K562 (cell line): ENCODE data around the gene RTF1. TPM values are rescaled to one million over a fixed set of nuclear protein-coding genes. Genes with fewer than 3 reads are reported as not detected.

ENCODE experiments used
- ETV5 ChIP-seq: sonication (generic); formaldehyde crosslinking; IDR thresholded peaks from 2 replicates; pipeline ENCODE4 v1.4.0; 2020; ENCODE audit warnings: low read depth, mild to moderate bottlenecking, missing genetic modification reagents
- KLF16 ChIP-seq: IDR thresholded peaks from 2 replicates; pipeline ENCODE4 v1.6.1; 2016; ENCODE audit warnings: antibody characterized with exemption
- PML ChIP-seq: IDR thresholded peaks from 2 replicates; pipeline ENCODE4 v1.6.1; 2012; ENCODE audit warnings: low read length, inconsistent platforms
- PRPF4 ChIP-seq: fragments of 200-400 bp; formaldehyde crosslinking; IDR thresholded peaks from one replicate; pipeline ENCODE4 v1.6.1; 2017; ENCODE audit warnings: low read length, low read depth, mild to moderate bottlenecking; ENCODE audit not compliant: insufficient read depth, poor library complexity, severe bottlenecking
- RNF2 ChIP-seq: sonication (generic); IDR thresholded peaks from 2 replicates; pipeline ENCODE4 v1.6.1; 2016
- TOE1 ChIP-seq, 2 experiments: fragments of 450-650 bp in 1 of 2; sonication (generic) in 1 of 2; formaldehyde crosslinking in 1 of 2; IDR thresholded peaks; 2 replicates each; pipeline versions ENCODE4 v1.7.1 to v1.8.0; 2016 to 2022; ENCODE audit warnings: borderline replicate concordance in 2 of 2, mild to moderate bottlenecking in 2 of 2, antibody characterized with exemption in 1 of 2, inconsistent platforms in 1 of 2, low read depth in 1 of 2, missing genetic modification reagents in 1 of 2, moderate library complexity in 1 of 2
- U2AF1 ChIP-seq: fragments of 200-400 bp; formaldehyde crosslinking; optimal IDR thresholded peaks from 2 replicates; pipeline ENCODE3; 2017; ENCODE audit warnings: mild to moderate bottlenecking, low read depth, low read length, moderate library complexity
- ZBTB1 ChIP-seq: sonication (generic); formaldehyde crosslinking; IDR thresholded peaks from 2 replicates; pipeline ENCODE4 v1.8.1; 2023; ENCODE audit warnings: missing genetic modification reagents, low read depth, mild to moderate bottlenecking, borderline replicate concordance
- ZNF785 ChIP-seq: fragments of 250-450 bp; sonication (Bioruptor Pico); IDR thresholded peaks from 2 replicates; pipeline ENCODE4 v1.4.0; 2020; ENCODE audit warnings: mild to moderate bottlenecking
- polyA plus RNA-seq, 8 experiments: library from polyadenylated mRNA; depleted of rRNA in 4 of 8; stranded (reverse) in 5 of 8; unstranded in 3 of 8; fragments of >200 nt; fragmentation: Nextera tagmentation in 2 of 8; fragmentation: Illumina TruSeq in 1 of 8; extraction: Ambion mirVana in 2 of 8; extraction: Trizol in 1 of 8; gene quantifications; 2 replicates each; pipeline versions ENCODE4 v1.2.1 to v1.2.3, GENCODE V29; 2011 to 2014; ENCODE audit warnings: inconsistent platforms in 1 of 8, missing spikeins in 1 of 8
- total RNA-seq, 7 experiments: library from RNA; depleted of rRNA in 6 of 7; stranded (reverse); fragments of >200 nt in 6 of 7; fragmentation: Illumina TruSeq in 2 of 7; extraction: Trizol in 2 of 7; gene quantifications; 2 replicates each; pipeline versions ENCODE4 v1.2.1 to v1.2.3, GENCODE V29; 2011 to 2021; ENCODE audit warnings: low replicate concordance in 1 of 7
- TF ChIP-seq, protein P1 (sequence below): sonication (generic); formaldehyde crosslinking; IDR thresholded peaks from 2 replicates; pipeline ENCODE4 v1.8.0; 2023; ENCODE audit warnings: mild to moderate bottlenecking, missing genetic modification reagents
- TF ChIP-seq, protein P2 (sequence below): fragments of 250-450 bp; sonication (Bioruptor Pico); IDR thresholded peaks from 2 replicates; pipeline ENCODE4 v1.4.0; 2020; ENCODE audit warnings: mild to moderate bottlenecking, moderate library complexity
- TF ChIP-seq, protein P3 (sequence below): fragments of 250-450 bp; sonication (Bioruptor Pico); IDR thresholded peaks from 2 replicates; pipeline ENCODE4 v1.5.0; 2021
- TF ChIP-seq, protein P4 (sequence below): fragments of 450-650 bp; IDR thresholded peaks from 2 replicates; pipeline ENCODE4 v1.6.1; 2018; ENCODE audit not compliant: partially characterized antibody

Gene RTF1
- total and polyA plus RNA-seq, 9 of the 15 experiments (the other 6 are each of a cell fraction or from before 2014, with no cell fraction given): 7.6 to 69.5 (median 31.5) TPM

DNA sequence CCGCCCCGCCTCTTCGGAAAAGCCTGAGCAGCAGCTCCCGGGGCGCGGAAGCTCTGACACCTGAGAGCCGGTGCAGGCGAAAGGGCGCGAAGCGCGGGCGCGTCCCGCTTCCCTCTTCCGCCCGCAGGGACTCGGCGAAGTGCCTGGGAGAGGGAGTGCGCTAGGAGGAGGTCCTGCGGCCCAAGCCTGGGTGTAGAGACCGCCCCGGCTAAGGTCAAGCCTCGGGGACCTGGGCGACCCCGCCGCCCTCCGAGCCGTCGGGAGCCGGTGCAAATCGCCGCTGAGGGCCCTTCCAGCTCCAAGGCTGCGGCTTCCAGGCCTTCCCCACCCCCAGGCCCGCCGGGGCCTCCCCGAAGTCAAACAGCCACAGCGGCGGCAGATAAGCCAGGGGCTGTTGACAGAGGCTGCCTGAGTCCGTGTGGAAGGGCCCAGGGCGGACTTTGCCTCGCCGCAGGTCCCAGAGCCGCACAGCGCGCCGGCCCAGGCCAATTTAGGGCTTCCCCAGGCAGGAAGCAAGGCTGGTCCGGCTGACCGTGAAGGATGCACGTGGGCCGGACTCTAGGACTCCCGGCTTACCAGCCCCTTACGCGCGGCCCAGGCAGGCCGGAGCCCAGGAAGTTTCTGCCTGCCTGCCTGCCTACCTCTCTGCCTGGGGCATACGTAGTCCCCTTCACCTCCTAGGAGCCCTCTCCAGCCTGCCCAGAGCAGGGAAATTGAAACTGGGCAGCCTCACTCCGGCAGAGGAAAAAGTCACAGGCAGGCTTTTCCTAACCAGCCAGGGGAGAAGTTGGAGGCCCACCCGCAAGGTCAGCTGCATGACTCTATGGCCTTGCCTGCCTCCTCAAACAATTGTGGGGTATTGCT is 79.1 kb downstream of the RTF1 start (continued):
- 0 out of 2 replicates have a peak, but pooled peaks have one; percentile 39 for TF ChIP-seq ZBTB1
- peak; percentile 55; the same call in 1 of the 2 replicates for TF ChIP-seq ETV5 (CRISPR knock-in tag)
- TF ChIP-seq, protein P1, sequence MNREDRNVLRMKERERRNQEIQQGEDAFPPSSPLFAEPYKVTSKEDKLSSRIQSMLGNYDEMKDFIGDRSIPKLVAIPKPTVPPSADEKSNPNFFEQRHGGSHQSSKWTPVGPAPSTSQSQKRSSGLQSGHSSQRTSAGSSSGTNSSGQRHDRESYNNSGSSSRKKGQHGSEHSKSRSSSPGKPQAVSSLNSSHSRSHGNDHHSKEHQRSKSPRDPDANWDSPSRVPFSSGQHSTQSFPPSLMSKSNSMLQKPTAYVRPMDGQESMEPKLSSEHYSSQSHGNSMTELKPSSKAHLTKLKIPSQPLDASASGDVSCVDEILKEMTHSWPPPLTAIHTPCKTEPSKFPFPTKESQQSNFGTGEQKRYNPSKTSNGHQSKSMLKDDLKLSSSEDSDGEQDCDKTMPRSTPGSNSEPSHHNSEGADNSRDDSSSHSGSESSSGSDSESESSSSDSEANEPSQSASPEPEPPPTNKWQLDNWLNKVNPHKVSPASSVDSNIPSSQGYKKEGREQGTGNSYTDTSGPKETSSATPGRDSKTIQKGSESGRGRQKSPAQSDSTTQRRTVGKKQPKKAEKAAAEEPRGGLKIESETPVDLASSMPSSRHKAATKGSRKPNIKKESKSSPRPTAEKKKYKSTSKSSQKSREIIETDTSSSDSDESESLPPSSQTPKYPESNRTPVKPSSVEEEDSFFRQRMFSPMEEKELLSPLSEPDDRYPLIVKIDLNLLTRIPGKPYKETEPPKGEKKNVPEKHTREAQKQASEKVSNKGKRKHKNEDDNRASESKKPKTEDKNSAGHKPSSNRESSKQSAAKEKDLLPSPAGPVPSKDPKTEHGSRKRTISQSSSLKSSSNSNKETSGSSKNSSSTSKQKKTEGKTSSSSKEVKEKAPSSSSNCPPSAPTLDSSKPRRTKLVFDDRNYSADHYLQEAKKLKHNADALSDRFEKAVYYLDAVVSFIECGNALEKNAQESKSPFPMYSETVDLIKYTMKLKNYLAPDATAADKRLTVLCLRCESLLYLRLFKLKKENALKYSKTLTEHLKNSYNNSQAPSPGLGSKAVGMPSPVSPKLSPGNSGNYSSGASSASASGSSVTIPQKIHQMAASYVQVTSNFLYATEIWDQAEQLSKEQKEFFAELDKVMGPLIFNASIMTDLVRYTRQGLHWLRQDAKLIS: no peak; the same call in 1 of the 2 replicates
- TF ChIP-seq KLF16: no peak
- peak; percentile 80; the same call in 1 of the 2 replicates for TF ChIP-seq RNF2
- TF ChIP-seq PML: no peak
- TF ChIP-seq, protein P2, sequence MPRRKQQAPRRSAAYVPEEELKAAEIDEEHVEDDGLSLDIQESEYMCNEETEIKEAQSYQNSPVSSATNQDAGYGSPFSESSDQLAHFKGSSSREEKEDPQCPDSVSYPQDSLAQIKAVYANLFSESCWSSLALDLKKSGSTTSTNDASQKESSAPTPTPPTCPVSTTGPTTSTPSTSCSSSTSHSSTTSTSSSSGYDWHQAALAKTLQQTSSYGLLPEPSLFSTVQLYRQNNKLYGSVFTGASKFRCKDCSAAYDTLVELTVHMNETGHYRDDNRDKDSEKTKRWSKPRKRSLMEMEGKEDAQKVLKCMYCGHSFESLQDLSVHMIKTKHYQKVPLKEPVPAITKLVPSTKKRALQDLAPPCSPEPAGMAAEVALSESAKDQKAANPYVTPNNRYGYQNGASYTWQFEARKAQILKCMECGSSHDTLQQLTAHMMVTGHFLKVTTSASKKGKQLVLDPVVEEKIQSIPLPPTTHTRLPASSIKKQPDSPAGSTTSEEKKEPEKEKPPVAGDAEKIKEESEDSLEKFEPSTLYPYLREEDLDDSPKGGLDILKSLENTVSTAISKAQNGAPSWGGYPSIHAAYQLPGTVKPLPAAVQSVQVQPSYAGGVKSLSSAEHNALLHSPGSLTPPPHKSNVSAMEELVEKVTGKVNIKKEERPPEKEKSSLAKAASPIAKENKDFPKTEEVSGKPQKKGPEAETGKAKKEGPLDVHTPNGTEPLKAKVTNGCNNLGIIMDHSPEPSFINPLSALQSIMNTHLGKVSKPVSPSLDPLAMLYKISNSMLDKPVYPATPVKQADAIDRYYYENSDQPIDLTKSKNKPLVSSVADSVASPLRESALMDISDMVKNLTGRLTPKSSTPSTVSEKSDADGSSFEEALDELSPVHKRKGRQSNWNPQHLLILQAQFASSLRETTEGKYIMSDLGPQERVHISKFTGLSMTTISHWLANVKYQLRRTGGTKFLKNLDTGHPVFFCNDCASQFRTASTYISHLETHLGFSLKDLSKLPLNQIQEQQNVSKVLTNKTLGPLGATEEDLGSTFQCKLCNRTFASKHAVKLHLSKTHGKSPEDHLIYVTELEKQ (CRISPR knock-in tag): no peak
- peak; percentile 37 for TF ChIP-seq U2AF1
- TF ChIP-seq, protein P3, sequence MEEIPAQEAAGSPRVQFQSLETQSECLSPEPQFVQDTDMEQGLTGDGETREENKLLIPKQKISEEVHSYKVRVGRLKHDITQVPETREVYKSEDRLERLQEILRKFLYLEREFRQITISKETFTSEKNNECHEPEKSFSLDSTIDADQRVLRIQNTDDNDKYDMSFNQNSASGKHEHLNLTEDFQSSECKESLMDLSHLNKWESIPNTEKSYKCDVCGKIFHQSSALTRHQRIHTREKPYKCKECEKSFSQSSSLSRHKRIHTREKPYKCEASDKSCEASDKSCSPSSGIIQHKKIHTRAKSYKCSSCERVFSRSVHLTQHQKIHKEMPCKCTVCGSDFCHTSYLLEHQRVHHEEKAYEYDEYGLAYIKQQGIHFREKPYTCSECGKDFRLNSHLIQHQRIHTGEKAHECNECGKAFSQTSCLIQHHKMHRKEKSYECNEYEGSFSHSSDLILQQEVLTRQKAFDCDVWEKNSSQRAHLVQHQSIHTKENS (CRISPR knock-in tag): no peak
- TF ChIP-seq, protein P4, sequence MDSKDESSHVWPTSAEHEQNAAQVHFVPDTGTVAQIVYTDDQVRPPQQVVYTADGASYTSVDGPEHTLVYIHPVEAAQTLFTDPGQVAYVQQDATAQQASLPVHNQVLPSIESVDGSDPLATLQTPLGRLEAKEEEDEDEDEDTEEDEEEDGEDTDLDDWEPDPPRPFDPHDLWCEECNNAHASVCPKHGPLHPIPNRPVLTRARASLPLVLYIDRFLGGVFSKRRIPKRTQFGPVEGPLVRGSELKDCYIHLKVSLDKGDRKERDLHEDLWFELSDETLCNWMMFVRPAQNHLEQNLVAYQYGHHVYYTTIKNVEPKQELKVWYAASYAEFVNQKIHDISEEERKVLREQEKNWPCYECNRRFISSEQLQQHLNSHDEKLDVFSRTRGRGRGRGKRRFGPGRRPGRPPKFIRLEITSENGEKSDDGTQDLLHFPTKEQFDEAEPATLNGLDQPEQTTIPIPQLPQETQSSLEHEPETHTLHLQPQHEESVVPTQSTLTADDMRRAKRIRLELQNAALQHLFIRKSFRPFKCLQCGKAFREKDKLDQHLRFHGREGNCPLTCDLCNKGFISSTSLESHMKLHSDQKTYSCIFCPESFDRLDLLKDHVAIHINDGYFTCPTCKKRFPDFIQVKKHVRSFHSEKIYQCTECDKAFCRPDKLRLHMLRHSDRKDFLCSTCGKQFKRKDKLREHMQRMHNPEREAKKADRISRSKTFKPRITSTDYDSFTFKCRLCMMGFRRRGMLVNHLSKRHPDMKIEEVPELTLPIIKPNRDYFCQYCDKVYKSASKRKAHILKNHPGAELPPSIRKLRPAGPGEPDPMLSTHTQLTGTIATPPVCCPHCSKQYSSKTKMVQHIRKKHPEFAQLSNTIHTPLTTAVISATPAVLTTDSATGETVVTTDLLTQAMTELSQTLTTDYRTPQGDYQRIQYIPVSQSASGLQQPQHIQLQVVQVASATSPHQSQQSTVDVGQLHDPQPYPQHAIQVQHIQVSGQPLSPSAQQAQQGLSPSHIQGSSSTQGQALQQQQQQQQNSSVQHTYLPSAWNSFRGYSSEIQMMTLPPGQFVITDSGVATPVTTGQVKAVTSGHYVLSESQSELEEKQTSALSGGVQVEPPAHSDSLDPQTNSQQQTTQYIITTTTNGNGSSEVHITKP: peak; percentile 91
- TF ChIP-seq ZNF785 (CRISPR knock-in tag): no peak
- TF ChIP-seq PRPF4: peak; percentile 23
- 0 out of 2 replicates have a peak, but pooled peaks have one; percentile 30 for TF ChIP-seq TOE1 (IDR thresholded peaks at IDR 0.05; ENCODE audit: borderline replicate concordance)
- no peak for TF ChIP-seq TOE1 (CRISPR knock-in tag; IDR thresholded peaks at IDR 0.05; ENCODE audit: borderline replicate concordance, low read depth)
